Hepatocyte (in vitro differentiated cells): ENCODE measurements around the gene ZBTB25. TPM values are rescaled to one million over a fixed set of nuclear protein-coding genes. Genes with fewer than 3 reads are reported as not detected.

ENCODE experiments used
- DNase-seq: peaks from one replicate; pipeline ENCODE4 v3.0.0-alpha.2; 2016; ENCODE audit warnings: low spot score
- H2AFZ ChIP-seq: fragments of 200-600 bp; sonication (generic); 2 replicates; pipeline ENCODE4 v1.6.0; 2016; ENCODE audit warnings: antibody characterized with exemption, mild to moderate bottlenecking
- H3K27ac ChIP-seq: fragments of 200-600 bp; sonication (generic); 2 replicates; pipeline ENCODE4 v1.5.1; 2016; ENCODE audit warnings: mild to moderate bottlenecking
- H3K27me3 ChIP-seq: fragments of 200-600 bp; sonication (generic); 2 replicates; pipeline ENCODE4 v1.6.1; 2016
- H3K36me3 ChIP-seq: fragments of 200-600 bp; sonication (generic); replicated peaks from 2 replicates; pipeline ENCODE4 v1.5.1; 2016; ENCODE audit warnings: low read depth; ENCODE audit not compliant: insufficient read depth
- H3K4me1 ChIP-seq: fragments of 200-600 bp; sonication (generic); 2 replicates; pipeline ENCODE4 v1.5.1; 2016; ENCODE audit warnings: mild to moderate bottlenecking, moderate library complexity; ENCODE audit not compliant: insufficient read depth
- H3K4me2 ChIP-seq: fragments of 200-600 bp; sonication (generic); 2 replicates; pipeline ENCODE4 v1.6.0; 2016
- H3K4me3 ChIP-seq: fragments of 200-600 bp; sonication (generic); 2 replicates; pipeline ENCODE4 v1.5.1; 2016; ENCODE audit warnings: mild to moderate bottlenecking
- H3K79me2 ChIP-seq: fragments of 200-600 bp; sonication (generic); 2 replicates; pipeline ENCODE4 v1.6.0; 2017; ENCODE audit warnings: mild to moderate bottlenecking
- H3K9me2 ChIP-seq: fragments of 200-600 bp; sonication (generic); replicated peaks from 2 replicates; pipeline ENCODE4 v1.6.0; 2017; ENCODE audit warnings: mild to moderate bottlenecking; ENCODE audit not compliant: insufficient read depth
- H3K9me3 ChIP-seq: fragments of 200-600 bp; sonication (generic); 2 replicates; pipeline ENCODE4 v1.5.1; 2016; ENCODE audit warnings: low read depth, mild to moderate bottlenecking
- H4K20me1 ChIP-seq: fragments of 200-600 bp; sonication (generic); 2 replicates; pipeline ENCODE4 v1.6.0; 2016; ENCODE audit warnings: mild to moderate bottlenecking; ENCODE audit not compliant: insufficient read depth, poor library complexity, severe bottlenecking
- CTCF ChIP-seq: fragments of 200-600 bp; sonication (generic); IDR thresholded peaks from 2 replicates; pipeline ENCODE4 v1.5.1; 2016; ENCODE audit warnings: antibody characterized with exemption, mild to moderate bottlenecking; ENCODE audit not compliant: poor library complexity
- EZH2 ChIP-seq: fragments of 200-600 bp; sonication (generic); IDR thresholded peaks from 2 replicates; pipeline ENCODE4 v1.6.1; 2016; ENCODE audit warnings: antibody characterized with exemption, mild to moderate bottlenecking, borderline replicate concordance
- EZH2phosphoT487 ChIP-seq: fragments of 200-600 bp; sonication (generic); IDR thresholded peaks from one replicate; pipeline ENCODE4 v1.6.1; 2018; ENCODE audit warnings: antibody characterized with exemption, mild to moderate bottlenecking, low read depth, moderate library complexity; ENCODE audit not compliant: unreplicated experiment, severe bottlenecking
- WGBS: methylation state at CpG from one replicate; pipeline ENCODE4 v1.1.6; 2016; ENCODE audit warnings: low lambda C conversion rate; ENCODE audit errors: missing lambda C conversion rate; 5-methylcytosine and 5-hydroxymethylcytosine counted together
- polyA plus RNA-seq: library from polyadenylated mRNA; unstranded; fragments of >200 nt; fragmentation: Nextera tagmentation; extraction: Ambion mirVana; gene quantifications from 2 replicates; pipeline ENCODE4 v1.2.1, GENCODE V29; 2016
- total RNA-seq: library from RNA; depleted of rRNA; stranded (reverse); fragments of >200 nt; gene quantifications from 2 replicates; pipeline ENCODE4 v1.2.3, GENCODE V29; 2014

The ZBTB25 gene
- total and polyA plus RNA-seq, 2 experiments from 2014 or later, result 7.0 to 8.4 TPM

DNA sequence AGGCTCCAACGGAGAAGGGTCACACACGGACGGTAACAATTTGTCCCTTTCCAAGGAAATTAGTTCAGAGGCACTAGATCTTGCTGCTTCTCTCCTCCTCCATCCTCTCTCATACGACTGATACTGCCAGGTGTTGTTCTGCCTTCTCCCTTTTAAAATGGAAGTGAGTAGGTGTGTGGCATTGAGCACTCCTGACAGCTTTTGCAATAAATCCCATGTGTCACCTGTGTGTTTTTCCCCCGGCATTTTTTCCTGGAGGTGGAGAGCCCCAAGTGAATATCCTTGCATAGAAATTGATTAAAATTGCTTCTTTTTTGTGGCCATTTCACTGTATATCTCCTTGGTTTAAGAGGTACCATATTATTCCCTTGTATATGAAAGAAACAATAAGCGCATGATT, 64.5 kb downstream of the ZBTB25 start:
- TF ChIP-seq EZH2 (no peak), CTCF (no peak), EZH2phosphoT487 (no peak)
- H3K4me2 ChIP-seq, result peak overlapping the region; percentile 9
- H4K20me1 ChIP-seq, result no peaks in the 10 kb centered on the region
- H3K27ac ChIP-seq, result peak overlapping the region; percentile 92
- no peak overlapping the region for H3K4me3 ChIP-seq
- 92% methylated on average over 6 of the region's 6 CpGs for WGBS
- no peak overlapping the region for H2AFZ ChIP-seq
- no peak for DNase-seq
- H3K27me3 ChIP-seq, result no peaks in the 10 kb centered on the region
- no peaks in the 10 kb centered on the region for H3K9me3 ChIP-seq
- no peaks in the 10 kb centered on the region for H3K9me2 ChIP-seq
- H3K36me3 ChIP-seq, result no peaks in the 10 kb centered on the region
- peaks cover 9% of the 10 kb centered on the region for H3K4me1 ChIP-seq
- no peaks in the 10 kb centered on the region for H3K79me2 ChIP-seq

DNA sequence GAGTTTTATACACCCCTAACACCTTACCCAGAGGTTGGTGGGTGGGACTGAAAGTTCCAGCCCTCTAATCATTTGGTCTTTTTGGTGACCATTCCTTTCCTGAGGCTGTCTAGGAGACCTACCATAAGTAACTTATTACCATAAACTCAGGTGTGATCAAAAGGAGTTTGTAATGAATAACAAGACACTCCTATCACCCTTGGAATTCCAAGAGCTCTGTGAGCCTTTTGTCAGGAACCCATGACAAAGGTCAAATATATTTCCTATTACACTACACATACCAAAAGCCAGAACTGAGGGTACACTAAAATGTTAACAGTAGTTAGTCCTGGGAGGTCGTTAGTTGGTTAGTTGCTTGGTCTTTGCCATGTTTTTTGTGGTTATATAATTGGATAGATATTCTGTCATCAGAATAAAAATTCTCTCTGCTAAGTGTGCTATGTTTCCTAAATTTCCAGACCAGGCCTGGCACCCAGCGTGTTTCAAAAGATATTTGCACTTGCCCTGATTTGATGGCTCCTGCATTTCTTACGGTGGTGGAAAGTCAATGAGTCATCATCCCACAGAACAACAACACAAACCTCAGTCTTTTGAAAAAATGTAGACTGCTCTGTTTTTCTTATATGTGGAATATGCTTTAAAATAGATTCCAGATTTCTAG, 65.3 kb downstream of the ZBTB25 start:
- H3K4me1 ChIP-seq, result peaks cover 9% of the 10 kb centered on the region
- H3K4me2 ChIP-seq, result peak overlapping the region; percentile 47
- no peaks in the 10 kb centered on the region for H4K20me1 ChIP-seq
- no peaks in the 10 kb centered on the region for H3K9me2 ChIP-seq
- DNase-seq, result peak; percentile 49
- no peak overlapping the region for H2AFZ ChIP-seq
- H3K9me3 ChIP-seq, result no peaks in the 10 kb centered on the region
- TF ChIP-seq CTCF, result no peak
- TF ChIP-seq EZH2, result no peak
- no peaks in the 10 kb centered on the region for H3K36me3 ChIP-seq
- no peak overlapping the region for H3K4me3 ChIP-seq
- WGBS, result 44% methylated on average over 3 of the region's 3 CpGs
- no peaks in the 10 kb centered on the region for H3K79me2 ChIP-seq
- H3K27me3 ChIP-seq, result no peaks in the 10 kb centered on the region
- peak overlapping the region; percentile 92 for H3K27ac ChIP-seq

- Histone ChIP-seq H3K4me1 (peaks cover 9% of the 10 kb centered on the region), H4K20me1 (no peaks in the 10 kb centered on the region), H3K9me3 (no peaks in the 10 kb centered on the region), H3K79me2 (no peaks in the 10 kb centered on the region), H2AFZ (no peak overlapping the region), H3K9me2 (no peaks in the 10 kb centered on the region), H3K27me3 (no peaks in the 10 kb centered on the region), H3K36me3 (no peaks in the 10 kb centered on the region), H3K27ac (peak overlapping the region; percentile 19), H3K4me3 (no peak overlapping the region), H3K4me2 (no peak overlapping the region)
- peak; percentile 17 for DNase-seq
- 58% methylated on average over 3 of the region's 3 CpGs for WGBS
- no peak for TF ChIP-seq EZH2phosphoT487
- TF ChIP-seq CTCF, result no peak
- TF ChIP-seq EZH2, result no peak
Observed at GRCh38 chr14:64434528-64434927, 69.1 kb downstream of the ZBTB25 start.

DNA sequence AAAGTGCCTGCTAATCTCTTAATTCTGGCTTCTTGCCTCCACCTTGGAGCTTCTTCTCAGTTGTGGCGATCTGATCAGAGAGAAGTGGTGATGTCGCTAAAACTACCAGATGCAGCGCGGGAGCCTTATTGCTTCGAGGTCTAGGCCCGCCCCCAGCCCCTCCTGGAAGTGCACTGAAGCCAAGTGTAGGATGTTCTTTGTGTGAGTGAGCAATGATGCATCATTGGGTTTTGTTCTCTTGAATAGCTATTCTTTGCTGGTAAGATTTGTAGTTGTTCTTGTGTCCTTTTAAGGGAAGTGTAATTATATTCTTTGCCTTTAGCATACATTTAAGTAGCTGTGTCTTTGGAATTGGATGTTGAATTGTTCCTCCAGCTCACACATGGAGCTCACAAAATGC, 79.7 kb downstream of the ZBTB25 start:
- H3K4me1 ChIP-seq, result no peaks in the 10 kb centered on the region
- no peaks in the 10 kb centered on the region for H3K9me3 ChIP-seq
- no peaks in the 10 kb centered on the region for H3K9me2 ChIP-seq
- no peak overlapping the region for H2AFZ ChIP-seq
- TF ChIP-seq EZH2 (no peak), CTCF (no peak), EZH2phosphoT487 (no peak)
- no peaks in the 10 kb centered on the region for H3K27me3 ChIP-seq
- no peaks in the 10 kb centered on the region for H3K36me3 ChIP-seq
- DNase-seq, result no peak
- H3K79me2 ChIP-seq, result no peaks in the 10 kb centered on the region
- H3K4me3 ChIP-seq, result no peak overlapping the region
- no peaks in the 10 kb centered on the region for H4K20me1 ChIP-seq
- H3K4me2 ChIP-seq, result no peak overlapping the region
- 94% methylated on average over 6 of the region's 6 CpGs for WGBS
- H3K27ac ChIP-seq, result no peak overlapping the region
